HL-60 (cell line): Measurements from ENCODE around the gene DOCK1.

Experiments used
- CTCF ChIP-seq: IDR thresholded peaks from one replicate; pipeline ENCODE4 v1.5.1; 2011; ENCODE audit warnings: low read length, control low read depth, inconsistent platforms; ENCODE audit not compliant: insufficient read depth
- POLR2AphosphoS5 ChIP-seq: IDR thresholded peaks from 2 replicates; pipeline ENCODE4 v1.6.1; 2012; ENCODE audit warnings: low read depth
- REST ChIP-seq: IDR thresholded peaks from 2 replicates; pipeline ENCODE4 v1.6.1; 2012; ENCODE audit warnings: low read depth; ENCODE audit not compliant: insufficient replicate concordance

- TF ChIP-seq POLR2AphosphoS5 (no peak), CTCF (no peak), REST (no peak)
Measured at GRCh38 chr10:127319691-127320090, 414.5 kb downstream of the DOCK1 start.
